Measurements from ENCODE around the gene ZBP1.

Gene ZBP1

DNA sequence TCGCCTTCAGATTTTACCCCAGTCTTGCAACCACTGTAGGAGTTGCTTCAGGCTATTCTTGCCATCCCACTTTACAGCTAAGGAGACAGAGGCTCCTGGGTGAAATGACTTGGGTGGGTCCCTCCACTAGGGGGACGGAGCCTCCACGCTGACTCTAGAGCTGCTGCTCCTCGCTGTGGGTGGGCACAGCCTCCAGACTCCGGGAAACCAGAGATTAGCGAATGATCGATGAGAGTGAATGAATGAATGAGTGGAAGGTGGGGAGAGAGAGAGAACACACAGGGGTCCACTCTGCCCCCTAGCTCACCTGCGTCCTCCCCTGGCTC, 10.4 kb downstream of the ZBP1 start:
- peaks cover 65% of the 10 kb centered on the region for H3K27me3 ChIP-seq (ENCODE audit: control insufficient read depth, low read length)
- no peak overlapping the region for H3K27ac ChIP-seq (ENCODE audit: low read depth, low read length)
- H3K9me2 ChIP-seq (replicated peaks; ENCODE audit: control insufficient read depth, low read length) = no peaks in the 10 kb centered on the region

DNA sequence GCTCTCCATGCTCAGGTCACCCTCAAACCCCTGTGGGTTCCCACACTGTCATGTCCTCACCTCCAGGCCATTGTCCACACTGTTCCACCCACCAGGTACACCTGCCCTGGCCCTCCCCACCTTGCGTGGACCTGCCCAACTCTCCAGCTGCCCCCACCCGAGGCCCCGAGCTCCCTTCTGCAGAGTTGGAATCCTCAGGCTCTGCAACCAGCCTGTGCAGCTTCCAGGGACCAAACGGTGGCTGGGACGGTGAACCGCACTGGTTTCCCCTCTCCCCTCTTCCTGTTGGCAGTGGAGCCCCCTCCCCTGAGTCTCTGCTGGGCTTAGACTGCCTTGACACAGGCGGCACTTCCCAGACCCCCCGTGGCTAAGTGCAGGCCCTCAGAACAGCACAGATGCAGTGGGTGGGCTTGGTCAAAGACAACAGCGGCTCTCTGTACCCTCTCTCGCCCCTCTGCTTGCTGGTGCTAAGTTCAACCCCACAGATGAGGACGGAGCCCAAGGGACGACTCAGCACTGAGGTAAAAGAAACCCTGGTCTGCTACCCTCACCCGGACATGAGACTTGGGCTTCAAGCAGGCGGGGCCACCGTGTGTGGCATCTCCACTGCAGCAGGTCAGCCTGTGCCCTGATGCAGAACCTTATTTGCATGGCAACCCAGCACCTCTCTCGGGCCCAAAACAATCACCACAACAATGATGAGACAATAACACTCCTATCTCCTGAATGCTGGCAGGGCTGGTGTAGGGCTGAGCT, 11.0 kb downstream of the ZBP1 start:
- Histone ChIP-seq H3K79me2 (ENCODE audit: control insufficient read depth, low read length) (no peaks in the 10 kb centered on the region), H3F3A (ENCODE audit: control insufficient read depth, insufficient read depth) (no peaks in the 10 kb centered on the region), H3K36me3 (ENCODE audit: control insufficient read depth, low read length) (no peaks in the 10 kb centered on the region), H3K27me3 (ENCODE audit: control insufficient read depth, low read length) (peaks cover 65% of the 10 kb centered on the region), H3K4me1 (ENCODE audit: control insufficient read depth, low read length) (peaks cover 6% of the 10 kb centered on the region), H3K9me3 (ENCODE audit: control insufficient read depth, insufficient read depth, low read length) (no peaks in the 10 kb centered on the region), H3K9me2 (replicated peaks; ENCODE audit: control insufficient read depth, low read length) (no peaks in the 10 kb centered on the region), H4K20me1 (ENCODE audit: control insufficient read depth, insufficient read depth, low read depth, low read length) (peaks cover 10% of the 10 kb centered on the region; the same call in 1 of the 2 replicates), H3K4me2 (ENCODE audit: low read length) (no peak overlapping the region), H3K4me3 (ENCODE audit: low read length) (no peak overlapping the region), H3K27ac (ENCODE audit: low read depth, low read length) (no peak overlapping the region)
- TF ChIP-seq, protein P1, sequence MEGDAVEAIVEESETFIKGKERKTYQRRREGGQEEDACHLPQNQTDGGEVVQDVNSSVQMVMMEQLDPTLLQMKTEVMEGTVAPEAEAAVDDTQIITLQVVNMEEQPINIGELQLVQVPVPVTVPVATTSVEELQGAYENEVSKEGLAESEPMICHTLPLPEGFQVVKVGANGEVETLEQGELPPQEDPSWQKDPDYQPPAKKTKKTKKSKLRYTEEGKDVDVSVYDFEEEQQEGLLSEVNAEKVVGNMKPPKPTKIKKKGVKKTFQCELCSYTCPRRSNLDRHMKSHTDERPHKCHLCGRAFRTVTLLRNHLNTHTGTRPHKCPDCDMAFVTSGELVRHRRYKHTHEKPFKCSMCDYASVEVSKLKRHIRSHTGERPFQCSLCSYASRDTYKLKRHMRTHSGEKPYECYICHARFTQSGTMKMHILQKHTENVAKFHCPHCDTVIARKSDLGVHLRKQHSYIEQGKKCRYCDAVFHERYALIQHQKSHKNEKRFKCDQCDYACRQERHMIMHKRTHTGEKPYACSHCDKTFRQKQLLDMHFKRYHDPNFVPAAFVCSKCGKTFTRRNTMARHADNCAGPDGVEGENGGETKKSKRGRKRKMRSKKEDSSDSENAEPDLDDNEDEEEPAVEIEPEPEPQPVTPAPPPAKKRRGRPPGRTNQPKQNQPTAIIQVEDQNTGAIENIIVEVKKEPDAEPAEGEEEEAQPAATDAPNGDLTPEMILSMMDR (IDR thresholded peaks at IDR 0.05; ENCODE audit: low read depth, low read length, poor library complexity, severe bottlenecking) = no peak
- TF ChIP-seq EZH2phosphoT487 (IDR thresholded peaks at IDR 0.05; ENCODE audit: borderline replicate concordance, low read length) = no peak

More for the DNA sequence above, 10.4 kb downstream of the ZBP1 start:
- peaks cover 10% of the 10 kb centered on the region; the same call in 1 of the 2 replicates for H4K20me1 ChIP-seq (ENCODE audit: control insufficient read depth, insufficient read depth, low read depth, low read length)
- H3F3A ChIP-seq (ENCODE audit: control insufficient read depth, insufficient read depth) = no peaks in the 10 kb centered on the region
- no peaks in the 10 kb centered on the region for H3K79me2 ChIP-seq (ENCODE audit: control insufficient read depth, low read length)
- peaks cover 6% of the 10 kb centered on the region for H3K4me1 ChIP-seq (ENCODE audit: control insufficient read depth, low read length)
- no peak for TF ChIP-seq EZH2phosphoT487 (IDR thresholded peaks at IDR 0.05; ENCODE audit: borderline replicate concordance, low read length)
- TF ChIP-seq, protein P1 (IDR thresholded peaks at IDR 0.05; ENCODE audit: low read depth, low read length, poor library complexity, severe bottlenecking) = peak; percentile 43
- H3K36me3 ChIP-seq (ENCODE audit: control insufficient read depth, low read length) = no peaks in the 10 kb centered on the region
- H3K9me3 ChIP-seq (ENCODE audit: control insufficient read depth, insufficient read depth, low read length) = no peaks in the 10 kb centered on the region
- no peak overlapping the region for H3K4me3 ChIP-seq (ENCODE audit: low read length)
- H3K4me2 ChIP-seq (ENCODE audit: low read length) = no peak overlapping the region

GRCh38 chr20:57608516-57608915, 11.7 kb downstream of the ZBP1 start:
- Histone ChIP-seq H3K9me3 (ENCODE audit: control insufficient read depth, insufficient read depth, low read length) (no peaks in the 10 kb centered on the region), H3K27me3 (ENCODE audit: control insufficient read depth, low read length) (peaks cover 67% of the 10 kb centered on the region)

More at GRCh38 chr20:57608516-57608915, 11.7 kb downstream of the ZBP1 start:
- Histone ChIP-seq H3K79me2 (ENCODE audit: control insufficient read depth, low read length) (no peaks in the 10 kb centered on the region), H3K4me2 (ENCODE audit: low read length) (no peak overlapping the region), H4K20me1 (ENCODE audit: control insufficient read depth, insufficient read depth, low read depth, low read length) (peaks cover 10% of the 10 kb centered on the region; the same call in 1 of the 2 replicates), H3K4me3 (ENCODE audit: low read length) (no peak overlapping the region), H3K36me3 (ENCODE audit: control insufficient read depth, low read length) (no peaks in the 10 kb centered on the region), H3K27ac (ENCODE audit: low read depth, low read length) (no peak overlapping the region), H3K9me2 (replicated peaks; ENCODE audit: control insufficient read depth, low read length) (no peaks in the 10 kb centered on the region), H3K4me1 (ENCODE audit: control insufficient read depth, low read length) (peaks cover 6% of the 10 kb centered on the region), H3F3A (ENCODE audit: control insufficient read depth, insufficient read depth) (no peaks in the 10 kb centered on the region)
- no peak for TF ChIP-seq EZH2phosphoT487 (IDR thresholded peaks at IDR 0.05; ENCODE audit: borderline replicate concordance, low read length)
- TF ChIP-seq, protein P1 (IDR thresholded peaks at IDR 0.05; ENCODE audit: low read depth, low read length, poor library complexity, severe bottlenecking) = no peak
